Right cardiac atrium (tissue), 5 donors: ENCODE measurements around the gene TBX15. TPM values are rescaled to one million over a fixed set of nuclear protein-coding genes. Genes with fewer than 3 reads are reported as not detected.

Experiments used
- ATAC-seq, 2 donors: fragments of 200-7000 bp; cut with Tn5 transposase; one replicate each; pipeline versions ENCODE4 v1.8.0 to v1.9.1; 2020; ENCODE audit warnings: moderate library complexity in 2 of 2, mild to moderate bottlenecking in 1 of 2
- DNase-seq, 3 donors: peaks; one replicate each; pipeline ENCODE4 v3.0.0-alpha.2; 2020
- H3K27ac ChIP-seq: one replicate; pipeline ENCODE4 v1.5.1; 2013; ENCODE audit warnings: mild to moderate bottlenecking, low read length, control low read depth, moderate library complexity
- H3K27me3 ChIP-seq: one replicate; pipeline ENCODE4 v1.6.1; 2013; ENCODE audit not compliant: control insufficient read depth, insufficient read depth
- H3K4me1 ChIP-seq: one replicate; pipeline ENCODE4 v1.6.1; 2013; ENCODE audit warnings: low read length; ENCODE audit not compliant: control insufficient read depth, insufficient read depth
- H3K4me3 ChIP-seq: one replicate; pipeline ENCODE4 v1.5.1; 2013; ENCODE audit warnings: low read length, control low read depth
- H3K9me3 ChIP-seq: one replicate; pipeline ENCODE4 v1.6.1; 2013; ENCODE audit warnings: low read length; ENCODE audit not compliant: control insufficient read depth
- WGBS: extraction: QIAGEN DNeasy Blood & Tissue Kit; methylation state at CpG from one replicate; pipeline ENCODE4 v1.1.7; 2013; 5-methylcytosine and 5-hydroxymethylcytosine counted together
- intact Hi-C, 4 donors: fragments of 100-400 bp; cut with DNase I; formaldehyde crosslinking; loops; one replicate each; pipeline versions ENCODE4 v1.11.0 to v1.14.0; 2022 to 2023
- long read RNA-seq, 4 donors: library from polyadenylated mRNA; unstranded; transcript quantifications; one replicate each; pipeline ENCODE4 v2.0.0, GENCODE V29; 2020 to 2021
- polyA plus RNA-seq: library from polyadenylated mRNA; stranded (reverse); fragments of 200-250 nt; gene quantifications from one replicate; pipeline ENCODE4 v1.2.3, GENCODE V29; 2013
- total RNA-seq, 4 donors: library from RNA; stranded (reverse); fragmentation: NEBNext Ultra II Directional; extraction: Animal tissue kit (Norgen Biotek cat#: 25700); gene quantifications; one replicate each; pipeline ENCODE4 v1.2.1, GENCODE V29; 2021
- donor health status: healthy with polysubstance abuse.
- donor health status: DM: no; HTN: yes; CAD: no.
- donor health status: DM: no; HTN: no; CAD: no.
- donor health status: DM: no; HTN: yes; CAD: no; lungs with severe emphysema.
- donor health status: DM: yes; HTN: yes; CAD: no.

TBX15 gene
- 1 to 10 TPM; 2.0 to 4.4 (median 2.8) TPM for total RNA-seq
- polyA plus RNA-seq = 1.1 TPM
- long read RNA-seq, donor 1, full-length matches to known transcripts = 2 of 2 reads
- long read RNA-seq, donor 1, partial matches to known transcripts = 0 of 2 reads
- long read RNA-seq, donor 1, other reads (novel, unspliced or antisense) = 0 of 2 reads
- long read RNA-seq, donor 2 = 0 reads
- long read RNA-seq, donor 3, full-length matches to known transcripts = 8 of 12 reads
- long read RNA-seq, donor 3, partial matches to known transcripts = 1 of 12 reads
- long read RNA-seq, donor 3, other reads (novel, unspliced or antisense) = 3 of 12 reads
- long read RNA-seq, donor 4, partial matches to known transcripts = 0 of 1 reads
- long read RNA-seq, donor 4, other reads (novel, unspliced or antisense) = 1 of 1 reads

DNA sequence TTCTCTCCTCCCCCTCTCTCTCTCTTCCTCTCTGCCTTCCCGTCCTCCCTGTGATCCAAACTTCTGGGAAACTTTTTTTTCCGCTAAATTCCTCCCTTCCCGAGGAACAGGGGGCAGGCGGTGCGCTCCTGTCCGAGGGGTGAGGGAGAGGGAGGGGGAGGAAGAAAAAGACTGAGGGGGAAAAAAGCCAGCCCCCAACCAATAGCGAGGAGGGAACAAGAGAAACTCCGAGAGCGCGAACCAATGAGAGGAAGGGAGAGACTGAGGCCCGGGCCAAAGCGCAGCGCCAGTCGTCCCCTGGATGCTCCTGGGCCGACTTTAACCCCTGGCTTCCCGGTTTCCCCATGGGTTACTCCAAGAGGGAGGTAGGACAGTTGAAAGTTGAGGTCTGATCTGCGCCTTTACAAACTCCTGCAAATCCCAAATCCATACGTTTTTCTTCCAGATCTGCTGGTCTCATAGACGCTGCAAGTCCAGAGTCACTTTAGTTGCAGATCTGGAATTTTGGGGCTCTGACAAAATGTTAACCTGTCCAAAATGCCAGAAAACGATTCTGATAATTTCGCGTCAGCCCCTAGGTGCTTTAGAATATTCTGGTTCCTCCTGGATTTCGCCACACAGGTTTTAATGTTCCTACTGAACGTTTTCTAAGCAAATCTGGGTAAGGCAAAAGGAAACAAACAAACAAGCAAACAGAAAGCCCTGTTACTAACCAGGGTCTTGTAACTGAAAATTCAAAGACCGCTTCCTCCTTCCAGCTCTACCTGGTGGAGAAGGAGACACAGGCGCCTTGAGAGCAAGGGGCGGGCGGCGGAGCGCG, at the start of gene TBX15:
Gene TBX15, minus strand, starts transcription at position 158 of the 820 bp plus-strand sequence. CDS start 548 bp downstream, outside the sequence.
- H3K27ac ChIP-seq = peak within 1 kb of the TSS; percentile 15
- intact Hi-C loops = no loop called here
- H3K27me3 ChIP-seq = no peaks in the 10 kb centered on the region
- 15% methylated on average over 31 of the region's 31 CpGs for WGBS
- peak in 2 of 3 donors; percentile 65 to 73 for DNase-seq
- H3K9me3 ChIP-seq = no peaks in the 10 kb centered on the region
- H3K4me3 ChIP-seq = peak within 1 kb of the TSS; percentile 57
- ATAC-seq = peak; percentile 34 to 67
- peaks cover 2% of the 10 kb centered on the region for H3K4me1 ChIP-seq

DNA sequence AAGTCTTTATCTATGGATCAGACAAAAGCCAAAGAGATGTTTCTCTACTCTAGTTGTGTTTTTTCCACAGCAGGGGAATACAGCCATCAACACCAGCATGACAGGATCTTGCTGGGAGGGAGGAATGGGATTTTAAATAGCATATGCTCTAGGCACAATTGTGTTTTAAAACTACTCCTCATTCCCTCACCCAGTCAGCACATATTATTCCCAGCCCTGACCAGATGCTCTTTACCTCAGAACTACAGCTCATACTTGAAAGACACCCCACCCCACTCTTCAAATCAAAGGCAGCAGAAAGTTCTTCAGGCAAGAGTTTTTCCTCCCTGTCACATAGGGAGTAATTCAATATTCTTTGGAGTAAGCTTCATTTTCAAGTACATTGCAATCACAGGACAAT, 46.2 kb upstream of the TBX15 start:
- Histone ChIP-seq H3K9me3 (no peaks in the 10 kb centered on the region), H3K27ac (no peak overlapping the region), H3K27me3 (no peaks in the 10 kb centered on the region), H3K4me3 (no peak overlapping the region), H3K4me1 (no peaks in the 10 kb centered on the region)
- intact Hi-C loops = no loop called here
- DNase-seq = no peak
- no peak for ATAC-seq

DNA sequence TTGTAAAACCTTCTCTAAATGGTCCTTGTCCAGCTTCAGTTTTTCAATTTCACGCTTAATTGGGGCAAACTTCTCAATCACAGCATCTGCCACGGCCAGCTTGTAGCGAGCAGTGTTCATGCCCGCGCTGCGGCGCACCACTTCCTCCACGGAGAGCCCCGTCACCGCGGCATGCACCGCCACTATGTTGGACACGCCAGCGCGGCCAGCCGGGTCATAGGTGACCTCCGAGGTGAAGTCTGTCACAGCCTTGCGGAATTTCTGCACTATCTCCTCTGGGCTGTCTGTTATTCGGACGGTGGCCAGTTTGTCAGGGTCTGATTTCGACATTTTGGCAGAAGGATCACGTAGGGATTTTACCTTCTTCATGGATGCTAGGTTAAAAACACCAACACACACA, 44.8 kb upstream of the TBX15 start:
- WGBS = 98% methylated on average over 22 of the region's 22 CpGs
- Histone ChIP-seq H3K27ac (no peak overlapping the region), H3K4me1 (no peaks in the 10 kb centered on the region), H3K27me3 (no peaks in the 10 kb centered on the region), H3K9me3 (no peaks in the 10 kb centered on the region), H3K4me3 (no peak overlapping the region)
- peak in 2 of 3 donors; percentile 40 to 43 for DNase-seq
- ATAC-seq = no peak
- intact Hi-C loops = no loop called here

DNA sequence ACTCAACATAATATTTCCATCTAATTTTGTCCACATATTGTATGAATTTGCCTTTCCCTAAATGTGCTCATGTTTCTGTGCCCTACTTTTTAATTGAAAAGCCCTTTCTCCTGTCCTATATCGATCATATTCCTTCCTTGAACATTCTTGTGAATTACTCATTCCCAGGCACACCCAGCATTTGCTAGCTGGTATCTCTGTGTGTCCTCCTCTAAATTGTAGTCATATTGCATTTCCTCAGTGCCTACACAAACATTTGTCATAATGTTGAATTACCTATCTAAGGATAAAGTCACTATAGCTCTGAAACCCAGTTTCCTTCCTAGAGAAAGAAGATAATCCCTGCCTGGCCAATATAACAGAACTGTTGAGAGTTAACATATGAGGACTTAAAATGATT, 39.6 kb upstream of the TBX15 start:
- DNase-seq = no peak
- WGBS = 91% methylated on average over 1 of the region's 1 CpG
- no peak overlapping the region for H3K4me3 ChIP-seq
- H3K27ac ChIP-seq = no peak overlapping the region
- no peaks in the 10 kb centered on the region for H3K27me3 ChIP-seq
- H3K4me1 ChIP-seq = no peaks in the 10 kb centered on the region
- H3K9me3 ChIP-seq = no peaks in the 10 kb centered on the region
- intact Hi-C loops = no loop called here
- ATAC-seq = no peak

DNA sequence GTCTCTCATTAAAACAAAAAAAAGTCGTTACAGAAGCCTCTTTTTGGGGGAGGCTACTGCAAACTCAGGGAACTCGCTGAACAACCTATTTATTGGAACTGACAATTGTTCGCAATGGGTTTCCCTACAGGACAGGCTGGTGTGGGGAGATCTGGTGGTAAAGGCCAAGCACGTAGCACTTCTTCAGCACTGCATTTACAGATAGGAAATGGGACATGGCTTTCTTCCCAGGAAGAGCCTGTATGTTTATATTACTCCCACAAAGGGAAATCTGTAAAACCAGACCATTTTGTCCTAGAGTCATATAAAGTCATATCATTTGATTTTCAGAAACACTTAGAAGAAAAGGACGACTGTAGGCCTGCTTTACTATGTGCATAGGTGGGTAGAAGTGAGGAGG, 38.8 kb upstream of the TBX15 start:
- ATAC-seq = no peak
- H3K9me3 ChIP-seq = no peaks in the 10 kb centered on the region
- DNase-seq = no peak
- no peaks in the 10 kb centered on the region for H3K4me1 ChIP-seq
- intact Hi-C loops = no loop called here
- no peak overlapping the region for H3K27ac ChIP-seq
- no peaks in the 10 kb centered on the region for H3K27me3 ChIP-seq
- no peak overlapping the region for H3K4me3 ChIP-seq
- WGBS = 71% methylated on average over 5 of the region's 5 CpGs

DNA sequence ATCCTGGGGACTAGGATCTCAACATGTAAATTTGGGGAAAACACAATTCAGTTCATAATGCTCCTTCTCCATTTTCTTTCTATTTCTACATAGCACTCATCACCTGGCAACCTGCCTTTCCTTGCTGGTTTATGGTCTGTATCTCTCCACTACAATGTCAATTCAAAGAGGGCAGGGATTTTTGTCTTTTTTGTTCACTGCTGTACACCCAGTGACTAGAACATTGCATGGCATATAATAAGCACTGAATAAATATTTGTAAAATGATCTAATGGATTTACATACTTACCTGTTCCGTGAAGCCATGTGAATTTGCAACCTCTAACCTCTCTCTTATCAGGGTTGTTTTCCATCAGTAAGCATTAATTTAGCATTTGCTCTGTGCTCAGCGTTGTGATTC, 27.4 kb upstream of the TBX15 start:
- ATAC-seq (no peak), DNase-seq (no peak)
- 97% methylated on average over 2 of the region's 2 CpGs for WGBS
- Histone ChIP-seq H3K27ac (no peak overlapping the region), H3K4me1 (no peaks in the 10 kb centered on the region), H3K4me3 (no peak overlapping the region), H3K27me3 (no peaks in the 10 kb centered on the region), H3K9me3 (no peaks in the 10 kb centered on the region)
- intact Hi-C loops = no loop called here

DNA sequence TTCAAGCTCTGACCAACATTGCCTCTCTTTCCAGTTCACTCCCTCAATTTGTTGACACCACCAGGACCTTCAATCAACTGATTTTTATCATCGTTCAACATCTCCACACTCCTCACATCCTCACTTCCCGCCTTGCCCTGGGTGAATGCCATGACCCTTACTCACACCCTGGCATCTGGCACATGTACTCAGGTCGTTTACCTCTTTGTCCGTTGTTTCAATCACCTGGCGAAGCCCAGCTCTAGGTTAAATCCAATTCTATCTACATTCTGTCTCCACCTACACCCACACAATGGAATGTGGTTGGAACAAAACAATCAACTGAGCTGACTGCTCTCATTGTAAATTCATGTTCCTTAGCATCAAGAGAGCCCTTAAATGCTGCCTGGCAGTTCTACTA, 24.2 kb upstream of the TBX15 start:
- intact Hi-C loops = no loop called here
- DNase-seq (no peak), ATAC-seq (no peak)
- Histone ChIP-seq H3K27me3 (no peaks in the 10 kb centered on the region), H3K4me3 (no peak overlapping the region), H3K4me1 (no peaks in the 10 kb centered on the region), H3K9me3 (no peaks in the 10 kb centered on the region), H3K27ac (no peak overlapping the region)
- 83% methylated on average over 5 of the region's 5 CpGs for WGBS

DNA sequence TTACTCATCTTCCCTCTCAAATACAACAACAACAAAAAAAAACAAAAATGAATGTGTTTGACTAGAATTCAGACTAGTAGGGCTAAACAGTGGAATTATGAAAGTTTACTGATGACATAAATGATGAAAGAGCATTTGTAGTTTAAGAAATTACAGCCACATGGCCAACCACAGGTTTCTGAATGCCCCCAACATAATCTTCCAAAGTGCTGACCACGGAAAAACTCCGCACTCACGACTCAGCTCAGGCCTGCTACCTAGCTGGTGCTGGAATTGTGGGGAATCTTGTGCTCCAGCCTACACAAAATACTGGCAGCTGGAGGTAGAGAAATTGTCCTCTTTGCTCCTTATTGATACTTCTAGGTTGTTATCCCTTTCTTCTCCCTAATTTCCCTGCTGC, 23.6 kb upstream of the TBX15 start:
- 93% methylated on average over 3 of the region's 3 CpGs for WGBS
- Histone ChIP-seq H3K4me3 (no peak overlapping the region), H3K27me3 (no peaks in the 10 kb centered on the region), H3K27ac (no peak overlapping the region), H3K4me1 (no peaks in the 10 kb centered on the region), H3K9me3 (no peaks in the 10 kb centered on the region)
- intact Hi-C loops = no loop called here
- no peak for ATAC-seq
- DNase-seq = no peak

DNA sequence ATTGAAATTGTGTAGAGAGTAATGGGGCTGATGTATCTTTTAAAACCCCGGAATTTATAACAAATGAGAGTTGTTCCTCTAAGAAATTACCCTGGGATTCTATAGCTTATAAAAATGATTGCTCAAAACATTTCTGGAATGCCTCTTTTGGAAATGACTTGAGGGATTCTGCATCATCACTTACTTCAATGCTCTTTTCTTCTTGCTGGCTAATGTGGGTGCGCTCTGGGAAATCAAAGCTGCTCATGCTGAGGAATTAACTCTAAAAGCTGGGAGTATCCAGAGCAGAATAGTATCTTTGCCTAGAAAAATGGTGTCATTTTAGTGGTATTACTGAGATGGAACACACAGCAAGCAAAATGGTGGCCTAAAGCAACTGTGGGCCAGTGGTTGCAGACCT, 23.0 kb upstream of the TBX15 start:
- H3K4me1 ChIP-seq = no peaks in the 10 kb centered on the region
- intact Hi-C loops = no loop called here
- ATAC-seq = no peak

DNA sequence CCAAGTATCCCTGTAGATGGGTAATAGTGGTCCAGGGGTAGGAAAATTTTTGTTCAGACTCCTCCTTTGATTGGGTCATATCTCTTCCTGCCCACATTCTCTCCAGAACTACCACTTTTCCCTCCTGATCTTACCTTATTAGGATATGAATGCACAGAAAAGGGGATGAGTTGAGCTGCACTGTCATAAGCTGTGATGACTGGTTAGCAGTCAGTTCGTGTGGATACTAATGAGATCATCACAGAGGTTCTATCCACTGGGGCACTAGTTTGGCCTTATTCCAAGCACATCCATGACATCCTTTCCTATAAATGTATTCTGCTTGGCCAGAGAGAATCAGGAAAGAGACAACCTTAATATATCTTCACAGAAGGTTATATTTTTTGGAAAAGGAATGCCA, 22.1 kb upstream of the TBX15 start:
- Histone ChIP-seq H3K9me3 (peaks cover 2% of the 10 kb centered on the region), H3K27me3 (no peaks in the 10 kb centered on the region), H3K4me1 (no peaks in the 10 kb centered on the region), H3K27ac (no peak overlapping the region), H3K4me3 (no peak overlapping the region)
- DNase-seq (no peak), ATAC-seq (no peak)
- intact Hi-C loops = no loop called here
- 65% methylated on average over 1 of the region's 1 CpG for WGBS

More for the DNA sequence above, 23.0 kb upstream of the TBX15 start:
- Histone ChIP-seq H3K27ac (no peak overlapping the region), H3K27me3 (no peaks in the 10 kb centered on the region), H3K4me3 (no peak overlapping the region), H3K9me3 (no peaks in the 10 kb centered on the region)
- no peak for DNase-seq
- 90% methylated on average over 2 of the region's 2 CpGs for WGBS

DNA sequence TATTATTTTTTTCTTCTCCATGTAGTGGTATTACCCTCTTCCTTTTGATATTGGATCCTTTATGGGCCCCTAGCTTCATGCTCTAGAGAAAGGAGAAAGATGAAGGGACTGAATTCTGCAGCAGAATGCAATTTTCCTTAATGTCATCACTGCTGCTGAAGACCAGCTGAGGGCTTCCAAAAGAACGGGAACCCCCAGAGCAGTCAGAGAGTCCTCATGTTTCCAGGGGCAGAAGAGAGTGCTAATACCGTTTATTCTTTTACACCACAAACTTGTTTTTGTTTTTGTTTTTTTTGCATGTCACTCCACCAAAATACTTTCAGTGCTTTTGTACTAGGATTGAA, 21.1 kb upstream of the TBX15 start:
- intact Hi-C loops = loop anchor here in 3 of 4 donors (5.0 to 10.0 kb wide), 3 partner anchors 784 to 854 kb away; no protein-coding TSS in a partner anchor
- H3K4me1 ChIP-seq = no peaks in the 10 kb centered on the region
- DNase-seq (no peak), ATAC-seq (no peak)
- WGBS = 18% methylated on average over 2 of the region's 2 CpGs
- H3K9me3 ChIP-seq = peaks cover 2% of the 10 kb centered on the region
- H3K4me3 ChIP-seq = peak overlapping the region; percentile 35
- H3K27ac ChIP-seq = no peak overlapping the region
- H3K27me3 ChIP-seq = no peaks in the 10 kb centered on the region
